Activated CD4-positive, alpha-beta T cell treated with anti-CD3 and anti-CD28 coated beads, Interleukin-2, amount 50 U/mL, for 4 hours (primary cell): Measurements from ENCODE around the gene PIP4K2C.
A peak's percentile ranks its signal among the peaks of the same experiment; 100 is the strongest.
"Not testable (repeated sequence)": the region's sequence is repeated elsewhere in the genome, so short reads cannot be mapped to it uniquely, and the experiment has no call there.

ENCODE experiments used
- DNase-seq, 2 experiments: peaks; one replicate each; pipeline ENCODE4 v3.0.0-alpha.2; 2020

The PIP4K2C gene

DNA sequence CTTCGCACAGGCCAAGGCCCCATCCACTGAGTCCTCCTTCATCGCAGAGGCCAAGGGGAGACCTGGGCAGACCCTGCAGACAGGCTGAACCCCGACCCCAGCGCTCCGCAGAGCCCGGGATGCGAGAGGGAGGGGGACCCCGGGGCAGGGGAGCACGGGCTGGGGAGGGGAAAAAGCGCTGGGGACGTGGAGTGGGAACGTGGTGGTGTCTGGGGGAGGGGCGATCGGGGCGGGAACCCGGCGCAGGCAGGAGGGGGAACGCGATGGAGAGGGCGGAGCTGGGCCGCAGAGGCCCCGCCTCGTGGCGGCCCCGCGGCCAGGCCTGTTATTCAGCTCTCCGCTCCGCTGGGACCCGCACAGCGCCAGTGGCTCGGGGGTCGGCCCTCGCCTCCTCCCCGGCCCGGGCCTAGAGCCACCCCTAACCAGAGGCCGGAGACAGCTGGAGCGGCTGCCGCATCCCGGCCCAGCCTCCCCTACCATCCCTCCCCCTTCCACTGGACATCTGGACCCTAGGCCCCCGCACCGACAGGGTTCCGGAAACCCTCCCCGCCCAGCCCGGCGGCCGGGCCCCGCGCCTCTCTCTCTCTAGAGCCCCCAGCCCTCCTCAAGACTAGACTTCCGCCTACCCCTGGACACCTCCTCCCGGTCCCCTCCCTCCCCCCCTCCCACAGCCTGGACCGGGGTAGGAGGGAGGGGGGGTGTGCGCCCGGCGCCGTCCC, 20.3 kb downstream of the PIP4K2C start, which contains the start of gene ARHGEF25:
ARHGEF25 (plus strand) TSS at position 328 of the 719 bp plus-strand sequence. CDS start 460 bp downstream, outside the sequence.
- DNase-seq = peak in 1 of 2 experiments; percentile 43

DNA sequence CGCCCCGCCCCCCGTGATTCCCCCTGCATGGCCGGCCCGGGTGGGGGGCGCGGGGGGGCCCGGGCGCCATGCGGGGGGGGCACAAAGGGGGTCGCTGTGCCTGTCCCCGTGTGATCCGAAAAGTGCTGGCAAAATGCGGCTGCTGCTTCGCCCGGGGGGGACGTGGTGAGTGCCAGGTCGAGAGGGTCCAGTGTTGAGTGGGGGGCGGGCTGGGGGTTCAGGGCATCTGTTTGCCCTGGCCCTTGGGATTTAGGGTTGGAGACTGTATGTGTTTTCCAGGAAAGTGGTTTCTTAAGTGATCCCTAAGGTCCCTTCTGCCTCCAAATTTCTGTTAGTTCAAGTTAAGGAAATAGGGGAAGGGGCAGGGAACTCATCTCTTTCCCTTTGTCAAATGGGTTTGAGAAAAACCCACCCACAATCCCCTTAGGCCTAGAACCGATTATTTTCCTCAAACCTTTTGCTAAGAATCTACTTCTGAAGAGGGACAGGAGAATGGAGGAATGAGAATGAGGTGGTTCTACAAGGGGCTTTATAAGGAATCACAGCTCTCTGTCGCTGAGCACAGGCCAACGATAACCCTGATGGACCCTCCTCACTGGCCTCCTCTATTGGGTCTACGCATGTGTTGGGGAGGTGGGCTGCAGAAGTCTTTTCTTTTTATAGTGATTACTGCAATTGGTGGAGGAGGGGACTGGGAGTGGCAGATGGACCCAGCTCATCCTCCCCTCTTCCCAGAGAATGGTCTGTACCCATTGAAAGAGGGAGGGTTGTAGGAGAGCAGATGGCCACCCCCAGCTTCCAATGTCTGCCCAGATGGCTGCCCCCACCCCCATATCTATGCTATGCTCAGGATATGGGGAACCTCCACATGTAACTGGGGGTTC, 21.1 kb downstream of the PIP4K2C start:
- DNase-seq = no peak

DNA sequence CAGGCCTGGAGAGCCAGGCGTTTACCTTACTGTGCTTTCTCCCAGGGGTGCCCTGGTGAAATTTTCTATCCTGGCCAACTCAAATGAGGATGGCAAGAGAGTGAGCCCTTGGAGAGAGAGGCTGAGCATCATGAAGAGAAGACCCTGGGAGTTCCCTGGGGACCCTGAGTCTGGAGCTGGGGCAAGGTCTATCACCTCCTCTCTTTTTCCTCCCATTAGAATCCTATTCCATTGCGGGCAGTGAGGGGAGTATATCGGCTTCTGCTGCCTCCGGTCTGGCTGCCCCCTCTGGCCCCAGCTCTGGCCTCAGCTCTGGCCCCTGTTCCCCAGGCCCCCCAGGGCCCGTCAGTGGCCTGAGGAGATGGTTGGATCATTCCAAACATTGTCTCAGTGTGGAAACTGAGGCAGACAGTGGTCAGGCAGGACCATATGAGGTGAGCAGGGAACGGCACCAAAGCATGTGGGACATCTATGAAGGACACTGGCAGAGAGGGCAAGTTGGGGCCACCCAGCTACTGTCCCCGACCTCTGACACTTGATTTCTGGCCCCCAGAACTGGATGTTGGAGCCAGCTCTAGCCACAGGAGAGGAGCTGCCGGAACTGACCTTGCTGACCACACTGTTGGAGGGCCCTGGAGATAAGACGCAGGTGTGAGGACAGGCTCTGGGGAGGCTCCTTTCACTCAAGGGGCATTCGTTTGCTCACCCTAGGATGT, 21.9 kb downstream of the PIP4K2C start:
- no peak for DNase-seq

DNA sequence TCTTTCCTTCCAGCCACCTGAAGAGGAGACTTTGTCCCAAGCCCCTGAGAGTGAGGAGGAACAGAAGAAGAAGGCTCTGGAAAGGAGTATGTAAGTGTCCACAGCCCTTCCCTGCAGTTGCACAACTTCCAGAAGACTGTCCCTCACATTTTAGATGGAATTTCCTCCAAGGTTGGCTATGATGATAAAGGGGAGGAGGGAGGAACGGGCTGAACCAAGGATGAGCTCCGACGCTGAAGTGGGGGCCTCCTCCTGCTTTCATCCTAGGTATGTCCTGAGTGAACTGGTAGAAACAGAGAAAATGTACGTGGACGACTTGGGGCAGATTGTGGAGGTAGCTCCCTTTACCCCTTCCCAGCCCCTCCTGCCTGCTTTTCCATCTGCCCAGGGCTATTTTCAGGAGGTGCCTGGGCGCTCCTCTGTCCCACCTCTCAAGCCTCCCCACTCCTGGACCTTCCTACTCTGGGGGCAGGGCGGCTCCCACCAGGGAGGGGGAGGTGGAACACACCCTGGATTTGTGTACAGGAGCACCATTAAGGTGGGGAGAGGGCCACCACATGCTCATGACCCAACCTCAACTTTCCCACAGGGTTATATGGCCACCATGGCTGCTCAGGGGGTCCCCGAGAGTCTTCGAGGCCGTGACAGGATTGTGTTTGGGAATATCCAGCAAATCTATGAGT, 22.6 kb downstream of the PIP4K2C start:
- no peak for DNase-seq

DNA sequence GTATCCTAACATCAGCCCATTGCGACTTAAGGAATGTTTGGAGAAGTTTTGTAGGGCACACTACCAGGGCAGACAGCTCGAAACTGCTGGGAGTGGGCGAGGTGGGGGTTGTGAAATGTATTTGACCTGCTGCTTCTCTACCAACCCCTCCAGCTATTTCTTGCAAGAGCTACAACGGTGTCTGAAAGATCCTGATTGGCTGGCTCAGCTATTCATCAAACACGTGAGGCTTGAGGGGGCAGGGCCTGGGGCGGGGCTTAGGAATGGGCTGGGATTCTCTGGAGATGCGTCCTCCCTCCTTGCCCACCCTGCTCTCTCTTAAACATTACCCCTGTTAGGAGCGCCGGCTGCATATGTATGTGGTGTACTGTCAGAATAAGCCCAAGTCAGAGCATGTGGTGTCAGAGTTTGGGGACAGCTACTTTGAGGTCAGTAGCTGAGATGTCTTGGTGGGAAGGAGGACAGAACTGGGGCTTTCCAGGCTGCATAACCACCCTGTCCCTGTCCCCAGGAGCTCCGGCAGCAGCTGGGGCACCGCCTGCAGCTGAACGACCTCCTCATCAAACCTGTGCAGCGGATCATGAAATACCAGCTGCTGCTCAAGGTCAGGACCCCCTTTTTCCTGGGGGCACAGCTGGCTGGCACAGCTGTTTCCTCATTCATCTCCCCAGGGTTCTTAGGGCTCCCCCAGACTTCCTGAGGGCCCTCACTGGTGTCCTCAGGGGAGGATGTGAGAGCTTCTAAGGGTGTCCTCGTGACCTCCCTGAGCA, 23.4 kb downstream of the PIP4K2C start:
- DNase-seq = no peak

DNA sequence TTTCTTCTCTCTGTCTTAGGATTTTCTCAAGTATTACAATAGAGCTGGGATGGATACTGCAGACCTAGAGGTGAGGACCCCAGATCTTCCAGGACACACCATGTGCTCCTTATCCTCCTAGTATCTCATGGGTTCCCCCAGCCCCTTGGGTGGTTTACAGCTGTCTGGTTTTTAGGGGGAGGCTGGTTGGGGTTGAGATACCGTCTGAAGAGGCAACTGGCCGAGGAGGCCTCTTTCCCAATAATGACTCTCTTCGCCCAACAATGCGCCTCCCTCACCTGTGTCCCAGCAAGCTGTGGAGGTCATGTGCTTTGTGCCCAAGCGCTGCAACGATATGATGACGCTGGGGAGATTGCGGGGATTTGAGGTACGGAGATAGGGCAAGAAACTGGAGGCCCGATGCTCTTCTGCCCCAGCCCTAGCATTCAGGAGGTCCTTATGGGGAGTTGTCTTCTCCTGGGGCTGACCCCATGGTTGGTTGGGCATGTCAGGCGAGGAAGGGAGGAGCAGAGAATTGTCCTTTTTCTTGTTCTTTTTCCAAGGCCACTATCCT, 24.0 kb downstream of the PIP4K2C start:
- no peak for DNase-seq

DNA sequence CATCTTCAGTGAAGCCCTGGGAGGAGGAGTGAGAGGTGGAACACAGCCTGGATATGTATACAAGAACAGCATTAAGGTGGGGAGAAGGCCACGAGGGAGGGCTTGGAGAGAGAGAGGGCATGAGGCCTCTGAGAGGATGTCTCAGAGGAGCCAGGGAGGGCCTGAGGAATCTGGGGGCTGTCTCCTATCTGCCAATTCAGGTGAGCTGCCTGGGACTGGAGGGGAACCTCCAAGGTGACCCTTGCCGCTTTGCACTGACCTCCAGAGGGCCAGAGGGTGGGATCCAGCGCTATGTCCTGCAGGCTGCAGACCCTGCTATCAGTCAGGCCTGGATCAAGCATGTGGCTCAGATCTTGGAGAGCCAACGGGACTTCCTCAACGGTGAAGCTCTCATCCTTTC, 24.6 kb downstream of the PIP4K2C start:
- DNase-seq = no peak

DNA sequence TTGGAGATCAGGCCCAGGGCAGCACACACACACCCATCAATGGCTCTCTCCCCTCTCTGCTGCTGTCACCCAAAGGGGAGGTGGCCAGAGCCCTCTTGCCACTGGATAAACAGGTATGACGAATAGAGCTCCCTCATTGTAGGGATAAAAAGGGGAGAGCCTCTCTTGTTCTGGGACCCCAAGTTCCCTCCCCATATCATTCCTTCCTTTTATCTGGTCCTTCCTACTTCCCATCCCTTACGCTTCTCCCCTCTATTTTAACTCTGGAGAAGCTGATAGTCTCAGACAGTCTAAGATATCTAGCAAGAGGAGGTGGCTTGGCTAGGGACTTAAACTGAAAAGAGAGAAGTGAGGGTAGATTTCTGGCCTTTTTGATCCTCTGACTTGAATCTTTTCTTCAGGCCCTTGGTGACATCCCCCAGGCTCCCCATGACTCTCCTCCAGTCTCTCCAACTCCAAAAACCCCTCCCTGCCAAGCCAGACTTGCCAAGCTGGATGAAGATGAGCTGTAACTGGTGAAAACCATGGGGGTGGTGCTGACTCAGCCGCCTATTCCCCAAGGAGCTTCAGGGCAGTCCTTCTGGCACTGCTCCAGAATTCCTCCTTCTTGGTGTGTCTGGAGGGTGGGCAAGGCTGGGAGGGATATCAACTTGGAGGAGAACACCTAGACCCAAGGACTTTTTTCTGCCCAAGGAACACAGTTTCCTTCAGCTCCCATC, 25.6 kb downstream of the PIP4K2C start:
- no peak for DNase-seq

DNA sequence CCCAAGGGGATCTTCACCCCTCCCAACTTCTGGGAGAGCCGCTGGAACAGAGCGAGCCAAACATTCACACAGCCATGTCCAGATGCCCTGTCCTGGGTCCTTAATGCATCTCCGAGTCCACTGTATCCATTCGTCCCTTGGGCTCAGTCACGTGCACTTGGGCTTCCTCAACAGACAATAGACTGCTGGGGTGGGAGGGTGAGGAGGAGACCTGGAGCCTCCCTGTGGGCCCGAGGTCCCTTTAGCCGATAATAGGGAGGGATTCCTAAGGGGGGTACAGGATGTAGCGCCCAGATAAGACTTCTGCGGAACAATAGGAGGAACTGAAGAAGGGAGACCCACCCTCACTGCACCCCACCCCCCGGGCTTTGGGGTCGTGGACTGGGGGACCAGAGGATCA, 26.9 kb downstream of the PIP4K2C start:
- DNase-seq = no peak

DNA sequence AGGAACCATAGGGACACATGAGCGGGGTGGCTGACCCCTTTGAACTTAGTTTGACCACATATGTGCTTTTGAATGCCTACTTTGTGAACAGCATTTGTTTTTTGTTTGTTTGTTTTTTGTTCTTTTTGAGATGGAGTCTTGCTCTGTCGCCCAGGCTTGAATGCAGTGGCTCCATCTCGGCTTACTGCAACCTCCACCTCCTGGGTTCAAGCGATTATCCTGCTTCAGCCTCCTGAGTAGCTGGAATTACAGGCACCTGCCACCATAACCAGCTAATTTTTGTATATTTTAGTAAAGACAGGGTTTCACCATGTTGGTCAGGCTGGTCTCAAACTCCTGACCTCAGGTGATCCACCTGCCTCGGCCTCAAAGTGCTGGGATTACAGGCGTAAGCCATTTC, 27.4 kb downstream of the PIP4K2C start:
- DNase-seq = not testable (repeated sequence)

DNA sequence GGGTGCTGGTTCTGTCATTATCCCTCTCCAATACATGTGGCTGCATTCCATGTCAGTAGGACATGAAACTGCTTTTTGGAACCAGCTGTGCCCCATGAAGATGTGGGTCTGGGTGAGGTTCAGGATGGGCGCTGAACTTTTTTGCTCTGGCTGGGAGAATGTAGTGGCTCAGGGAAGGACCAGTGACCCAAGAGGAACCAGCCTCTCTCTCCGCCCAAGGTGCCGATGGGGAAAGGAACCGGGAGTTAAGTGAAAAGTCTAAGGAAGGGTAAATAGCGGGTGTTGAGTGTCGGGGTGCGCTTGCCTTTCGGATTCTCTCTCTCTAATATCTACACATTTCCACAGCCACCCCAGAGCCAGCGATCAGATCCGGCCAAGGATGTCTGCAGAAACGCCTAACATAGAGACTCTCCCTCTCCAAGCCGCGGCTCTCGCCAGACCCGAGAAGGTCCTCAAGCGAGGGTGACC, 28.0 kb downstream of the PIP4K2C start:
- DNase-seq = no peak

DNA sequence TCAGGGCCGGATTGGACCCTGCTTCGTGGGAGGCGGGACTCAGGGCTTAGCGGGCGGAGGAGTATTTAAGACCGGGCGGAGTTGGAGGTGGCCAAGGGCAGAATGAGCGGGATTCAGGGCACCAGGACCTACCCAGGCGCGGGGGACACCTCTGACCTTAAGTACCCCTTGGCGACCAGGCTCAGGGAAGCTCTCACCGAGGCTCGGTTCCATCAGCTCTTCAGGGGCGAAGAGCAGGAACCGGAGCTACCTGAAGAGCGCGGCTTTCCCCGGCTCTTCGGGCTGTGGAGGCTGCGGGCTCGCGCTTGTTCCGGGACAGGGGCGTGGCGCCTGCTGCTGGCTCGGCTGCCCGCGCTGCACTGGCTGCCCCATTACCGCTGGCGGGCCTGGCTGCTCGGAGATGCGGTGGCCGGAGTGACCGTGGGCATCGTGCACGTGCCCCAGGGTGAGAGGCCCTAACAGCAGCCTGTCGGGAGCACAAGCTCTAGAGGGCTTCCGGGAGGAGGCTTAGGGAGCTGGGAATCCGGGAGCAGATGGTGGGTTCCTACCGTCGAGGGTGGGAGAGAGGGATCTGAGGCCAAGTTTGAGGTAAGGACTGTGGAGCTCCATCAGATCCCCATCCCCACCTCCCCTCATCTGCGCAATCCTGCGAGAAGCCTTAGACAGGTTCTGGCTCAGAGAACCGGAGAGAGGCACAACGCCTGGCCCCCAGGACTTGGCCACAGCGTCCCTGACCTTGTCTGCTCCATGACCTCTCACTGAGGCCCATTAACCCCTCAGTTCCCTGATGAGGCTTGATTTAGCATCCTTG, 28.6 kb downstream of the PIP4K2C start:
- no peak for DNase-seq

DNA sequence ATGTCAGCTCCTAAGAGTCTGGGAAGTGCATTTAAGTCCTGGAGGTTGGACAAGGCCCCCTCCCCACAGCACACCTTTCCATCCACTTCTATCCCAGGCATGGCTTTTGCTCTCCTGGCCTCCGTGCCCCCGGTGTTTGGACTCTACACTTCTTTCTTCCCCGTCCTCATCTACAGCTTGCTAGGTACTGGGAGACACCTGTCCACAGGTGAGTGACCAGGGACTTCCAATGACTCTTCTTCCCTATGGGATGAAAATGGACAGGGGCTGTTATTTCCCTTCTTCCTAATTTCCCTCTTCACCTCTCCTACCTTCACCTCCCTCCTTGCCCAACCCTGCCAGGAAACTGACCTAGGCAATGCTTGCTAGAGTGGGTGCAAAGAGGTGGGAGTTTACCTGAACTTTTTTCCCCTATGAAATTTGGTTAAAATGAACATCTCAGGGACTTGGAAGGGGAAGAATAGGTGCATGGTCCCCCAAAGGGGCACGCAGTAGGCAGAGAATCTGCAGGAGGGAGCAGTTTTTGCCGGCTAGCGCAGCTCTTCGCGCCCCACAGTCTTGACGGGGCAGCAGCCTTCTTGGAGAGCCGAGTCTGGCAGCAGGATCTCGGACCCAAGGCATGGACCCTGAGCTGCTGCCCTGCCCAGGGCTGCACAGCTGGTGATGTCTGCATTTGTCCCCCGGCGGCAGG, 29.4 kb downstream of the PIP4K2C start:
- no peak for DNase-seq

DNA sequence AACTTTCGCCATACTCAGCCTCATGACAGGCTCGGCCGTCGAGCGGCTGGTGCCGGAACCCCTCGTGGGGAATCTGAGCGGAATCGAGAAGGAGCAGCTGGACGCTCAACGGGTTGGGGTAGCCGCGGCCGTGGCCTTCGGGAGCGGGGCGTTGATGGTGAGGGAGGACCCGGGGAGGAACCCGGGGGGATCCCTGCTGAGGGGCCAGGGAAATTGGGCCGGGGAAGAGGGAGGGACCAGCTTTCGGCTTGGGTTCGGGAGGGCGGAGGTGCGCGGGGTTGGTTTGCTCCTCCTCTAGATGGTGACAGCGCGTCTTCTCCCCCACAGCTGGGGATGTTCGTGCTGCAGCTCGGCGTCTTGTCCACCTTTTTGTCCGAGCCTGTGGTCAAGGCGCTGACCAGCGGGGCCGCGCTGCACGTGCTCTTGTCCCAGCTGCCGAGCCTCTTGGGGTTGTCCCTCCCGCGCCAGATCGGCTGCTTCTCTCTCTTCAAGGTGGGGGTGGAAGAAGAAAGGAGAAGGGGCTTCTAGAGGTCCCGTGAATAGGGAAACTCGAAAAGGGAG, 30.0 kb downstream of the PIP4K2C start:
- DNase-seq = peak in 1 of 2 experiments; percentile 10

DNA sequence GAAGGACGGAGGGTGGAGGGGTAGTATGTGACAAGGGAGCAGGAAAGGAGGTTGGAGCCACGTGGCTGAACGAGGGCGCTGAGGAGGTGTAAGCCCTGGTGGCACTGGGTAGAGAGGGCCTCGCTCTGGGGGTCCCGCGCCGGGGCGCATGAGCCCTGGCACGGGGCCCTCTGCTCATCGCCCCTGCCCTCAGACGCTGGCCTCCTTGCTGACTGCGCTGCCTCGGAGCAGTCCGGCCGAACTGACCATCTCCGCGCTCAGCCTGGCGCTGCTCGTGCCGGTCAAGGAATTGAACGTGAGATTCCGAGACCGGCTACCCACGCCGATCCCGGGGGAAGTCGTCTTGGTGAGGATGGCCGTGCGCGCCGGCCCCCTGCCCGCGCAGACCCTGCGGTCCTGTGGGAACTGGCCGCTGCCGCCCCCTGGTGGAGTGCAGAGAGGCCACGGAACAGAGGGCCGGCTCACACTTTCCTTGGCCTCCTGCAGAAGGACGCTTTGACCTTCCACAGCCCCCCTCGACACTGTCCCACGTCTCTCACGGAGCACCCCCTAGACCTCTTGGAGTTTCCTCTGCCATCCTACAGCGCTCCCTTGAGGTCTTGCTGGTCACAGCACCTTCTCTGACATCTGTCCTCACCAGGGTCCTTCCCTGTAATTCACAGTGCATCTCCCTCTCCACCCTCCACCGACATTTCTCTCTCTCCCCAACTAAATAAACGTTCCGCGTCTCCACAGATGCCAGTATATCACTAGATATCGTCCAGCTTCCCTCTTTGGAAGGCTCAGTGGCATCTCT, 30.7 kb downstream of the PIP4K2C start:
- peak; percentile 40 to 52 for DNase-seq

DNA sequence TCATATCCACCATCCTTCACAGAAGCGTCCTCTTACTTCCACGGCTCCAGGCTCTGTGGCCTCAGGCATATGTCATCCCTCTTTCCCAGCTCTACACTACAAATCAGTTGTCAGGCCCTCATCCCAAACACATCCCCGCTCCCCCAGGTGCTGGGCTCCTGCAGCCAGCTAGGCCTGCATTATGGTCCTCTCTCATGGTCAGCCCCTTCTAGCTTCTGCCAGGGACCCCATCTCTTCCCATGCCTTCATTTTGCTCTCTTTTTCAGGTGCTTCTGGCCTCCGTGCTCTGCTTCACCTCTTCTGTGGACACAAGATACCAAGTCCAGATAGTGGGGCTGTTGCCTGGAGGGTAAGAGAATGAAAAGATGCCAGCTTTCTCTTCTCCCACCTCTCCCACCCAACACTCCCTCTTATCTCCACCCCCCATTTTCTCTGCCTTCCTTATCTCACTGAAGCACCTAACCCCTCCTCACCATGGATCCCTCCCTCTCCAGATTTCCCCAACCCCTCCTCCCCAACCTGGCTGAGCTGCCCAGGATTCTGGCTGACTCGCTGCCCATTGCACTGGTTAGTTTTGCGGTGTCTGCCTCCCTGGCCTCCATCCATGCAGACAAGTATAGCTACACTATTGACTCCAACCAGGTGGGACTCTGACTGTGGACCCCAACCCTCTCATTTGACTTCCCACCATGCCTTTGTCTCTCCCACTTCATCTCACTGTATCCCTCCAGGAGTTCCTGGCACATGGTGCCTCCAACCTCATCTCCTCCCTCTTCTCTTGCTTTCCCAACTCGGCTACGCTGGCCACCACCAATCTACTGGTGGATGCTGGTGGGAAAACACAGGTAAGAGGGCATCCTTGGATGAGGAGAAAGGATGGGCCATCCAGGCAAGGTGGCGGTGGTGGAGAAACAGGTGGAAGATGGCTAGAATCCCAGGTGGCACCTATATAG, 31.6 kb downstream of the PIP4K2C start:
- DNase-seq = no peak

DNA sequence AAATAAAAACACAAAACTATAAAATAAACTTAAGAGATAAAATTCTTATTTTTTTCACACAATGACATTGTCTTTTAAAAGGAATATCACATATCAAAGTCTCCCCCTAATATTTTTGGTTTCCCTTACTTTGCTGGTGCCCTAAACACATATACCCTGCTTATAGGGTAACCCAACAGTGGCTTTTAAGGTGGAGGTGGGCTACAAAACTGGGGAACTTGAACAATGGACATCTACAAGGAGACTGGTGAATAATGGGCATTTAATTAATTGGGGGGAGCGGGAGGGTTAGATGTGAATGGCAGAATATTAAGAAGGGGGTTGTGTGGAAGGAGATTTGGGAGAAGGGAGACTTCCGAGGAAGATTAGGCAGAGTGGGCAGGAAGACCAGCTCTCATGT, 32.4 kb downstream of the PIP4K2C start:
- no peak for DNase-seq
